HFF-Myc (cell line): ENCODE measurements around the gene EIF1.

Source experiments
- DNase-seq: peaks from one replicate; pipeline ENCODE4 v3.0.0-alpha.2; 2011; ENCODE audit warnings: low read depth; ENCODE audit errors: extremely low read depth
- H3K4me3 ChIP-seq: replicated peaks from 2 replicates; pipeline ENCODE4 v1.5.1; 2011; ENCODE audit warnings: low read depth, mild to moderate bottlenecking, control low read depth, low read length
- CTCF ChIP-seq: IDR thresholded peaks from 2 replicates; pipeline ENCODE4 v1.5.1; 2012; ENCODE audit warnings: mild to moderate bottlenecking, low read depth, low read length, control low read depth; ENCODE audit errors: missing control alignments

EIF1 gene

DNA sequence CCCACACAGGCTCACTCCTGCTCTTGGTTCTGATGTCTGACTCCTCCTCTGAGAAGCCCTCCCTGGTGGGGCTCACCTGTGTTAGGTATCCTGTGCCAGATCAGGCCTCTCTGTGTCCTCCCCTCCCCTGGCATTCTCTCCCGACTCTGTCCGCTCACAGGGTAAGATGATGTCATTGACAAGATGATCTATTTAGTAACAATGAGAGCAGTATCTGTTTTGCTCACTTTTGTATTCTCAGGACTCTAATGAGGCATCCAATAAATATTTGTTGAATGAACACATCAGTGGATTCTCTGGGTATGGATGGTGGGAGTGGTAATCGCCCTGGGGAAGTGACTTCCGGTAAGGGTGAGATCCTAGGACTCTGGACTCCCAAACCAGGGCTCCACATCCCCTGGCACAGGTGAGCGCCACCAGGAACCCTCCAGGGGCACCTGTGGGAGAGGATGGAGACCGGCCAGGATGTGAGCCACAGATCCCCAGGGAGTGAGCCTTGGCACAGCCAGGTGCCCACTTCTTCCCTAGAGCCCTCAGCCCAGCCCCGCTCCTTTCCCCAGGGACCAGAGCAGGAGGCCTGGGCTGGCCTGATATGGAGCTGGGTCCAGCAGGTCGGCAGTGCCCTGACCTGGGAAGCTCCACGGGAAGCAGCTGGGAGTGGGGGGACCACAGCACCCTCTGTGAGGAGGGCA is 51.1 kb downstream of the EIF1 start:
- no peak overlapping the region for H3K4me3 ChIP-seq
- no peak for DNase-seq
- TF ChIP-seq CTCF = no peak

DNA sequence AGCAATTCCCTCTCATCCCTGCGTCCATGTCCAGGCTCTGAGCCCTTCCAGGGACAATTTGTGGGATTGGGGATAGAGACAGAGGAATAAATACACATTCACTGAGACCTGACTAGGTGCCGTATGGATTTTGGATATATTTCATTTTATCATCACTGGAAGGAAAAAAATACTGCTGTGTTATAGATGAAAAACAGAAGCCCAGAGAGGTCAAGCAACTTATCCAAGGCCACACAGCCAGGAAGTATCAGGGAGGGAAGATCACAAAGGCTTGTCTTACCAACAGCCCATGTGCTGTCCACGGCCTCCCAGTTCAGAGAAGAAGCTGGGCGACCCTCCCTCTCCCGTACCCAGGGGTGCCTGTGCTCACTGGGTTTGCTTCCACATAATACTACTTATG is 51.8 kb downstream of the EIF1 start:
- TF ChIP-seq CTCF = no peak
- H3K4me3 ChIP-seq = no peak overlapping the region
- no peak for DNase-seq

DNA sequence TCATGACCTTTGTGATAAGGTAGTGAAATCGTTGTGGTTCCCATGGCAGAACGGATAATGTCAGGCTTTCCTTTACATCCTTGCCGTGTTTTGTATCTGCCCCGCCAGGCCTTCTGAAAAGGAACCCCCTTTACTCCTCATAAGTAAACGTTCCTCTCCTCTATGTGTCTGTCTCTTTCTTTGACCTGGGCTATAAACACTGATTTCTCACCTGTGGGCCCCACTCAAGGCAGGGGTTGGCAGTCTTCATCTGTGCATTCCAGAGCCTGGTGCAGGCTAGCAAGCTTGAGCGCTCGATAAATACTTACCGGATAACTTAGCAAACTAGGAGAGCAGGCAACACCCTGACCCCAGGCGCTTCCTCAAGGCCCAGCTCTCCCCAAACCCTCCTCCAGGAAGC is 53.0 kb downstream of the EIF1 start:
- no peak overlapping the region for H3K4me3 ChIP-seq
- DNase-seq = no peak
- TF ChIP-seq CTCF = no peak
